ENCODE results near the gene CCDC18. TPM values are rescaled to one million over a fixed set of nuclear protein-coding genes. Genes with fewer than 3 reads are reported as not detected.
"Not testable (repeated sequence)": the region's sequence is repeated elsewhere in the genome, so short reads cannot be mapped to it uniquely, and the experiment has no call there.

CCDC18 gene
- total RNA-seq, 1 experiment from 2014 or later = 30.4 TPM

DNA sequence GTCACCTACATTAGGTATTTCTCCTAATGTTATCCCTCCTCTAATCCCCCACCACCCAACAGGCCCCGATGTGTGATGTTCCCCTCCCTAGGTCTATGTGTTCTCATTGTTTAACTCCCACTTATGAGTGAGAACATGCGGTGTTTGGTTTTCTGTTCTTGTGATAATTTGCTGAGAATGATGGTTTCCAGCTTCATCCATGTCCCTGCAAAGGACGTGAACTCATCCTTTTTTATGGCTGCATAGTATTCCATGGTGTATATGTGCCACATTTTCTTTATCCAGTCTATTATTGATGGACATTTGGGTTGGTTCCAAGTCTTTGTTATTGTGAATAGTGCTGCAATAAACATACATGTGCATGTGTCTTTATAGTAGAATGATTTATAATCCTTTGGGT is 80.2 kb downstream of the CCDC18 start:
- H3K36me3 ChIP-seq = peaks cover 52% of the 10 kb centered on the region
- H3K9me3 ChIP-seq (replicated peaks) = peaks cover 13% of the 10 kb centered on the region
- DNase-seq (ENCODE audit: low read depth in 1 of 2, low spot score in 2 of 2) = not testable (repeated sequence)

DNA sequence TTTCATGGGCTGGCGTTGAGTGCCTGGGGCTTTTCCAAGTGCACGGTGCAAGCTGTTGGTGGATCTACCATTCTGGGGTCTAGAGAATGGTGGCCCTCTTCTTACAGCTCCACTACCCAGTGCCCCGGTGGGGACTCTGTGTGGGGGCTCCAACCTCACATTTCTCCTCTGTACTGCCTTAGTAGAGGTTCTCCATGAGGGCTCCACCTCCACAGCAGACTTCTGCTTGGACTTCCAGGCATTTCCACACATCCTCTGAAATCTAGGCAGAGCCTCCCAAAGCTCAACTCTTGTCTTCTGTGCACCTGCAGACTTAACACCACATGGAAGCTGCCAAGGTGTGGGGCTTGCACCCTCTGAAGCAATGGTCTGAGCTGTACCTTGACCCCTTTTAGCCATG is 82.1 kb downstream of the CCDC18 start:
- peaks cover 13% of the 10 kb centered on the region for H3K9me3 ChIP-seq (replicated peaks)
- peaks cover 55% of the 10 kb centered on the region for H3K36me3 ChIP-seq
- H3K4me1 ChIP-seq (replicated peaks) = no peaks in the 10 kb centered on the region
- DNase-seq (ENCODE audit: low read depth in 1 of 2, low spot score in 2 of 2) = no peak
- no peak overlapping the region for H3K27ac ChIP-seq
- no peaks in the 10 kb centered on the region for H3K27me3 ChIP-seq (replicated peaks)
- H3K4me3 ChIP-seq = no peak overlapping the region

More for the DNA sequence above, 80.2 kb downstream of the CCDC18 start:
- not testable (repeated sequence) for H3K4me3 ChIP-seq; H3K4me1 ChIP-seq (replicated peaks); H3K27ac ChIP-seq; H3K27me3 ChIP-seq (replicated peaks)

DNA sequence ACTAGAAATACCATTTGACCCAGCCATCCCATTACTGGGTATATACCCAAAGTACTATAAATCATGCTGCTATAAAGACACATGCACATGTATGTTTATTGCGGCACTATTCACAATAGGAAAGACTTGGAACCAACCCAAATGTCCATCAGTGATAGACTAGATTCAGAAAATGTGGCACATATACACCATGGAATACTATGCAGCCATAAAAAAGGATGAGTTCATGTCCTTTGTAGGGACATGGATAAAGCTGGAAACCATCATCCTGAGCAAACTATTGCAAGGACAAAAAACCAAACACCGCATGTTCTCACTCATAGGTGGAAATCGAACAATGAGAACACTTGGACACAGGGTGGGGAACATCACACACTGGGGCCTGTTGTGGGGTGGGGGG is 88.4 kb downstream of the CCDC18 start:
- peaks cover 25% of the 10 kb centered on the region for H3K36me3 ChIP-seq

DNA sequence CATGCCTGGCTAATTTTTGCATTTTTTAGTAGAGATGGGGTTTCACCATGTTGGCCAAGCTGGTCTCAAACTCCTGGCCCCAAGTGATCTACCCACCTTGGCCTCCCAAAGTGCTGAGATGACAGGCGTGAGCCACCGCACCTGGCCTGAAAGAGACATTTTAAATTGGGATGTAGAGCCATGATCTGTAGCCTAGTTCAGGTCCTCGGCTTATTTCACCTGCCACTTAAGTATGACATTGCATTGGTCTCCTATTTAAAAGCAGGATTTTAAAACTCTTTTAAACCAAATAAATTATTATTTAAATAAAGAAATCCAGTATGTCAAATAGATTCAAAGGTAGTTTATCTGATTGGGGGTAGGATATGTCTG is 94.7 kb downstream of the CCDC18 start:
- not testable (repeated sequence) for H3K27ac ChIP-seq; H3K4me3 ChIP-seq; H3K4me1 ChIP-seq (replicated peaks); DNase-seq (ENCODE audit: low read depth in 1 of 2, low spot score in 2 of 2); H3K27me3 ChIP-seq (replicated peaks); H3K36me3 ChIP-seq; H3K9me3 ChIP-seq (replicated peaks)

More for the DNA sequence above, 88.4 kb downstream of the CCDC18 start:
- H3K4me1 ChIP-seq (replicated peaks); H3K27ac ChIP-seq; H3K4me3 ChIP-seq; H3K27me3 ChIP-seq (replicated peaks); H3K9me3 ChIP-seq (replicated peaks); DNase-seq (ENCODE audit: low read depth in 1 of 2, low spot score in 2 of 2): not testable (repeated sequence)

DNA sequence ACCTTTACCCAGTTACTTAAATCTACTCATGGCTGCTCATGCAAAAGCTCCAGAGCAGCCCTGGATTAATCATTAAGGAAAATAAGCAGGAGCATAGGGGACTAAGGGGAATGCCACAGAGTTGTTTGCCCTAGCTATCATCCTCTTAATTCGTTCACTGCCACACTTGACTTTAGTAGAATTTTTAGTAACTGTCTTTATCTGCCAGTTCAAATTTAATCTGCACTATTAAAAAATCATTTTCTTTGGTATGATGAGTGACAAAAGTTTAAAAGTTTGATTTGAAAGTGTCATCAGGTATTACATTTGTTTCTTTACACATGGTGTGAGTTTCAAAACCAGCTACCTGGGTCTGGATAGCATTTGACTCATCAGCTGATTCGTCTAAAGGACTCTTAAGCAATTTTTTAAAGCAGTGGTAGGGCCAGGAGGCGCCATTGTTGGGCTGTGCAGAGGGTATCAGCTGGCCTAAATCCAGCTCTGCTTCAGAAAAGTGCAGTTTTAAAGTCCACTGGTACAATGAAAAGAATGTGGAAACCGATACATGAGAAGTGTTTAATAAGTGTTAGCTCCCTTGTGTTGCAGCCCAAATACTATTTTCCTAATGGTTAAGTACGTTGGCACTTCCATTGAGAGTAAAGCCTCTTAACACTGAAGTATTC is 95.2 kb downstream of the CCDC18 start:
- no peak for DNase-seq (ENCODE audit: low read depth in 1 of 2, low spot score in 2 of 2)
- Histone ChIP-seq H3K4me1 (replicated peaks) (no peaks in the 10 kb centered on the region), H3K27me3 (replicated peaks) (no peaks in the 10 kb centered on the region), H3K36me3 (no peaks in the 10 kb centered on the region), H3K9me3 (replicated peaks) (no peaks in the 10 kb centered on the region; the same call in 1 of the 2 replicates), H3K4me3 (no peak overlapping the region), H3K27ac (no peak overlapping the region)

DNA sequence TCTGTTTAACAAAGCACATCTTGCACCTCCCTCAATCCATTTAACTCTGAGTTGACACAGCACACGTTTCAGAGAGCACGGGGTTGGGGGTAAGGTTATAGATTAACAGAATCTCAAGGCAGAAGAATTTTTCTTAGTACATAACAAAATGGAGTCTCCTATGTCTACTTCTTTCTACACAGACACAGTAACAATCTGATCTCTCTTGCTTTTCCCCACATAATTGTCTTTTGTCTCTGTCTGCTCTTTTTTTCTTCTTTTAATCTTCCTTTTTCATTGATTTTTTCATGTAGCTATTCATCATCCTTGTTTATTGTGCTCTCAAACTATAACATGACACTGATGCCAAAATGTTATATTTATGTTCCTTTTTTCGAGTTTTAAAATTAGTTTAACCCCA is 97.0 kb downstream of the CCDC18 start:
- H3K27me3 ChIP-seq (replicated peaks); H3K4me1 ChIP-seq (replicated peaks); H3K27ac ChIP-seq; DNase-seq (ENCODE audit: low read depth in 1 of 2, low spot score in 2 of 2); H3K36me3 ChIP-seq; H3K4me3 ChIP-seq; H3K9me3 ChIP-seq (replicated peaks): not testable (repeated sequence)

DNA sequence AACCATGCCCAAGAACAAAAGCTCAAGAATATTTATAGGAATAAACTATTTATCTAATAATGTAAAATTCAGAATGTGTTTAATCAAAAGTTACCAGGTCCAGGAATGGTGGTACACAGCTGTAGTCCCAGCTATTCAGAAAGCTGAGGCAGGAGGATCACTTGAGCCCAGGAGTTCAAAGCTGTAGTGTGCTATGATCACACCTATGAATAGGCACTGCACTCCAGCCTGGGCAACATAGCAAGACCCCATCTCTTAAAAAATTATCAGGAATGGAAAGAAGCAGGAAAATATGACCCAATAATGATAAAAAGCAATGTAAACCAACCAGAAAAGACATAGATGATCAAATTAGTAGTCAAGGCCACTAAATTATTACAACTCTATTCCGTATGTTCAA is 103.0 kb downstream of the CCDC18 start:
- no peaks in the 10 kb centered on the region for H3K27me3 ChIP-seq (replicated peaks)
- H3K9me3 ChIP-seq (replicated peaks) = no peaks in the 10 kb centered on the region; the same call in 1 of the 2 replicates
- H3K4me1 ChIP-seq (replicated peaks) = no peaks in the 10 kb centered on the region
- no peak overlapping the region for H3K4me3 ChIP-seq
- no peak for DNase-seq (ENCODE audit: low read depth in 1 of 2, low spot score in 2 of 2)
- no peak overlapping the region for H3K27ac ChIP-seq
- H3K36me3 ChIP-seq = no peaks in the 10 kb centered on the region

DNA sequence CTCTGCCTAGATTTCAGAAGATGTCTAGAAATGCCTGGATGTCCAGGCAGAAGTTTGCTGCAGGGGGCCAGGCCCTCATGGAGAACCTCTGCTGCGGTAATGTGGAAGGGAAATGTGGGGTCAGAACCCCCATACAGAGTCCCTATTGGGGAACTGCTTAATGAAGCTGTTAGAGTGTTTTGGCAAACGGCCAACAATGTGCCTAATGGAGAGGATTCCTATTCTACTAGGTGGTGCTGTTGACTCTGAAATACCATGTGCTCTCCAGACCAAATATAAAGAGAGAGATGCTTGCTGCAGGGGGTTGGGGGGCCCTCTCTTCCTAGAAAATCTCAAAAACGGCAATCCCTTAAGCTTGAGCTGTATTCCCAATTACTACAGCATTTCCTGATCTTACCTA is 108.0 kb downstream of the CCDC18 start:
- DNase-seq (ENCODE audit: low read depth in 1 of 2, low spot score in 2 of 2) = no peak

DNA sequence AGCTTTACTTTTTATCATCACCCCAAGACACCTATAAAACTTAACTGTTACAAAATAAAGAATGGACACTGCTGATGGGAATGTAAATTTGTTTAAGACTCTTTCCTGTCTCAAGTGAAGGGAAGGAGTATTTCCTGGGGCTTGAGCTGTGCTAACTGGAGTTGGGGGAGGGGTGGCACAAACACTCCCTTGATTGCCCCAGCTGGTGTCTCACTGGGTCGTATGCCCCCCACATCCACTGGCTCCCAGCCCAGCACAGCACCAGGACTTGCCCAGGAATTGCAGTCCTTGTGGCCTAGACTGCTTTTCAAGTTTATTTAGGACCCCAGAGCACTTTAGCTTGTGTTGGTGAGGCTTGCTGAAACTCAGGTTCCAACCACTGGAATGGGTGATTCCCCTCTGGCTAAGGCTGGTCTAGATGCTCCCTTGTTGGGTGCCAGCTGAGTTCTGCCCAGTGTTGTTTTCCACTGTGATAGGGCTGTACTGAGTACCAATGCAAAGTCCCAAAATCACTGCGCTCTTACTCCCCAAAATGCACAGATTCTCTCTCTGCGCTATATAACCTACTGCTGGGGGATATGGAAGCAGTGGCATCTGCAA is 116.1 kb downstream of the CCDC18 start:
- no peak for DNase-seq (ENCODE audit: low read depth in 1 of 2, low spot score in 2 of 2)
- Histone ChIP-seq H3K27me3 (replicated peaks) (no peaks in the 10 kb centered on the region; the same call in 1 of the 2 replicates), H3K9me3 (replicated peaks) (no peaks in the 10 kb centered on the region), H3K4me3 (no peak overlapping the region), H3K4me1 (replicated peaks) (no peaks in the 10 kb centered on the region), H3K27ac (no peak overlapping the region), H3K36me3 (no peaks in the 10 kb centered on the region)

More for the DNA sequence above, 108.0 kb downstream of the CCDC18 start:
- Histone ChIP-seq H3K4me1 (replicated peaks) (no peaks in the 10 kb centered on the region), H3K27ac (no peak overlapping the region), H3K27me3 (replicated peaks) (no peaks in the 10 kb centered on the region), H3K9me3 (replicated peaks) (no peaks in the 10 kb centered on the region), H3K4me3 (no peak overlapping the region), H3K36me3 (no peaks in the 10 kb centered on the region)

DNA sequence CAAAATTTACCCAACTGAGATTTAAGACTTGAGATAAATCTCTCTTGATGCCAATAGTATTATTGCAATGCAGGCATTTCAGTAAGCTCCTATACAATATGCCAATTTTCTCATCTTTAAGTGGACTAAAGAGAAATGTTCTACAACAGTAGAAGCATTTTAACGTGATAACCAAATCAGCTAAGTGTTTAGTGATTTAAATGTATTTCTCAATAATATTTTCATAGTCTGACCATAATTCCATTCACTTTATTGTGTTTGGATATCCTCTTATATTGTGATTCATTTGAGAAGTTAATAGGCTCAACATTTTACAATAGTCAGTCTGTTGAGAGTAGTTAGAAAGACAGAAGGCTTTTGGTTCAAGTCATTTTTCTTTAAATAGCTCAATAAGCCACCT is 120.6 kb downstream of the CCDC18 start:
- Histone ChIP-seq H3K27ac (no peak overlapping the region), H3K4me1 (replicated peaks) (peaks cover 6% of the 10 kb centered on the region; the same call in 1 of the 2 replicates), H3K4me3 (no peak overlapping the region), H3K36me3 (no peaks in the 10 kb centered on the region), H3K9me3 (replicated peaks) (no peaks in the 10 kb centered on the region), H3K27me3 (replicated peaks) (no peaks in the 10 kb centered on the region; the same call in 1 of the 2 replicates)
- no peak for DNase-seq (ENCODE audit: low read depth in 1 of 2, low spot score in 2 of 2)

DNA sequence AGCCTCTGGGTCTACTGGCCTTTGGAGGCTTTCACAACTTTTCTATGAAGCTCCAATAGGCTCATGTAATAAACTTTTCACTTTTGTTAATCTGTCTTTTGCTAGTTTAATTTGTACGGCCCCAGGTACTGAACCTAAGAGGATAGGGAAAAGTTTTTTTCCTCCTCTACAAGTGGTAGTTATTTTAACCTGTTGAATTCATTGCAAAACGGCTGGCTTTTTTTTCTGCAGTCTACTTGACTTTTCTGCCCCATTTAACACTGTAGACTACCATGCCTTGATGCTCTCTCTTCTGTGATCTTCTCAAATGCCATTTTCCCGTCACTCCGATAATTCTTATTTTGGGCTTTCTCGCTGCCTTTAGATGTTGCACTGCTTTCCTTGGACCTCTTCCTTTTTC is 121.6 kb downstream of the CCDC18 start:
- Histone ChIP-seq H3K9me3 (replicated peaks) (no peaks in the 10 kb centered on the region), H3K27ac (no peak overlapping the region), H3K36me3 (no peaks in the 10 kb centered on the region), H3K4me1 (replicated peaks) (peaks cover 6% of the 10 kb centered on the region; the same call in 1 of the 2 replicates), H3K27me3 (replicated peaks) (no peaks in the 10 kb centered on the region; the same call in 1 of the 2 replicates), H3K4me3 (no peak overlapping the region)
- no peak for DNase-seq (ENCODE audit: low read depth in 1 of 2, low spot score in 2 of 2)

DNA sequence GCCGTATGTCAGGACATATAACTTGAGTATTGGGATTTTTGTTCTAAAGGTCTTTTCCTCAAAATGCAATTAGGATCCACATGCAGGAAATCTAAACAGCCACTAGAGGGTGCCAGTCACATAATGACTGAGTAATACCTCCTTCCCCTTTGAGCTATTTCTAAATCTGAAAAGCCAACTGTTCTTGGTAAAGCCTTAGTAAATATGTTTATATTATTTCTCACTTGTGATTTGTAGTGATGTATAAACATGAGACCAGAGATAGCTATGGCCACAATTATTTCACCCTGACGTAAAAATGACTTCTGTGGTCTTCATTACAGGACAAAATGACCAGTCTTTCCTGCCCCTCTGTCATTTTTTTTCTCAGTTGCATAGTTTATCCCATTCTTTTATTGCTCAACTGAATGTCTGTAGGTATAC is 124.2 kb downstream of the CCDC18 start:
- DNase-seq (ENCODE audit: low read depth in 1 of 2, low spot score in 2 of 2) = peak; percentile 54 to 67
- no peaks in the 10 kb centered on the region for H3K27me3 ChIP-seq (replicated peaks)
- H3K4me1 ChIP-seq (replicated peaks) = peaks cover 6% of the 10 kb centered on the region; the same call in 1 of the 2 replicates
- H3K9me3 ChIP-seq (replicated peaks) = no peaks in the 10 kb centered on the region
- no peak overlapping the region for H3K4me3 ChIP-seq
- no peaks in the 10 kb centered on the region for H3K36me3 ChIP-seq
- H3K27ac ChIP-seq = no peak overlapping the region

DNA sequence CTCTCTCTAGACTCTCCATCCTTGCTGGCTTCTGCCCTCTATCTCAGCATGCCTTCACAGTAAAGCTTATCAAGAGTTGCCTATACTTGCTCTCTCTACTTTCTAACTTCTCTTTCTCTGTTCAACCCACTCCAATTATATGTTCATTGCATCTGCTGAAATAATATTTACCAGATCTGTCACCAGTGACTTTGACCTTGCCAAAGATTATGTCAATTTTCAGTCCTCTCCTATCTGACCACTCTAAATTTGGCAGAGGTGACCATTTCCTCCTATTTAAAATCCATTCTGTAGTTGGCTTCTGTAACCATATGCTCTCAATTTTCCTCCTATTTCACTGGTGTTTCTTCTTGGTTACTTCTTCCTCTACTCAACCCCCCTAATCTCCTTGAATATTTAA is 126.4 kb downstream of the CCDC18 start:
- DNase-seq (ENCODE audit: low read depth in 1 of 2, low spot score in 2 of 2) = no peak
- H3K4me1 ChIP-seq (replicated peaks) = peaks cover 6% of the 10 kb centered on the region; the same call in 1 of the 2 replicates
- H3K27ac ChIP-seq = no peak overlapping the region
- H3K36me3 ChIP-seq = no peaks in the 10 kb centered on the region
- no peak overlapping the region for H3K4me3 ChIP-seq
- no peaks in the 10 kb centered on the region for H3K9me3 ChIP-seq (replicated peaks)
- no peaks in the 10 kb centered on the region for H3K27me3 ChIP-seq (replicated peaks)

DNA sequence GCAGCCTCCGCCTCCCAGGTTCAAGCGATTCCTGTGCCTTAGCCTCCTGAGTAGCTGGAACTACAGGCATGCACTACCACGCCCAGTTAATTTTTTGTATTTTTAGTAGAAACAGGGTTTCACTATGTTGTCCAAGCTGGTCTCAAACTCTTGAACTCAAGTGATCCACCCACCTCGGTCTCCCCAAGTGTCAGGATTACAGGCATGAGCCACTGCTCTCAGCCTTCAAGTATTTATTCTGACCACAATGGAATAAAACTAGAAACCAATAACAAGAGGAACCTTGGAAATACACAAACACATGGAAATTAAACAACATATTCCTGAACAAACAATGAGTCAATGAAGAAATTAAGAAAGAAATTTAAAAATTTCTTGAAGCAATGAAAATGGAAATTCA is 132.5 kb downstream of the CCDC18 start:
- no peak overlapping the region for H3K4me3 ChIP-seq
- no peak for DNase-seq (ENCODE audit: low read depth in 1 of 2, low spot score in 2 of 2)
- H3K9me3 ChIP-seq (replicated peaks) = no peaks in the 10 kb centered on the region
- peaks cover 5% of the 10 kb centered on the region for H3K4me1 ChIP-seq (replicated peaks)
- H3K27me3 ChIP-seq (replicated peaks) = no peaks in the 10 kb centered on the region
- H3K36me3 ChIP-seq = no peaks in the 10 kb centered on the region
- no peak overlapping the region for H3K27ac ChIP-seq
